ENCODE results near the gene GIT2. TPM values are rescaled to one million over a fixed set of nuclear protein-coding genes. Genes with fewer than 3 reads are reported as not detected.
"Not testable (repeated sequence)": the region's sequence is repeated elsewhere in the genome, so short reads cannot be mapped to it uniquely, and the experiment has no call there.

GIT2 gene
- total and polyA plus RNA-seq, 2 experiments from 2014 or later, result 21.5 to 22.4 TPM

DNA sequence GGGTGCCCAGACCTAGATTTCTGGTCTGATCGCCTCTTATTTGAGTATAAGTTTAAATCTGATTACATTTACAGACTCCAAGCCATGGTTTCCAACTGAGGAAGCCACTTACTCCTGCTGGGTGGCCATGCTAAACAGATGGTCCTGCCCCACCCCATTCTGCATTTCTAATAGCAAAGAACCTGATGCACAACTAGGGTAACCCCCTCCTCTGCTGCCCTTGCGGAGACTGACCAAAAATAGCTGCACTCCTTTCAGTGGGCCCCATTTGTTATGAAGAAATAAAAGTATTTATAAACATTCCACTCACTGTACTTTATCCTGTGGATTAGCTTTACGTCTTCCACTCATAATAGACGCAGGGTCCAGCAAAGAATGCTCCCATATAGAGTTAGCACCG is 6.8 kb downstream of the GIT2 start:
- TF ChIP-seq EZH2 (IDR thresholded peaks at IDR 0.05; ENCODE audit: borderline replicate concordance), result no peak
- TF ChIP-seq CTCF (IDR thresholded peaks at IDR 0.05; ENCODE audit: poor library complexity), result no peak
- TF ChIP-seq EZH2phosphoT487 (IDR thresholded peaks at IDR 0.05; ENCODE audit: low read depth, severe bottlenecking, unreplicated experiment), result no peak
- H3K9me3 ChIP-seq (ENCODE audit: low read depth), result no peaks in the 10 kb centered on the region
- no peak overlapping the region for H2AFZ ChIP-seq
- no peaks in the 10 kb centered on the region for H3K27me3 ChIP-seq
- peak overlapping the region; percentile 7 for H3K27ac ChIP-seq
- peaks cover 3% of the 10 kb centered on the region for H4K20me1 ChIP-seq (ENCODE audit: insufficient read depth, poor library complexity, severe bottlenecking)
- H3K9me2 ChIP-seq (replicated peaks; ENCODE audit: insufficient read depth), result no peaks in the 10 kb centered on the region
- 67% methylated on average over 5 of the region's 5 CpGs for WGBS (ENCODE audit: low lambda C conversion rate, missing lambda C conversion rate)
- H3K79me2 ChIP-seq, result peaks cover 33% of the 10 kb centered on the region
- no peak overlapping the region for H3K4me3 ChIP-seq
- peaks cover 14% of the 10 kb centered on the region for H3K4me1 ChIP-seq (ENCODE audit: insufficient read depth)
- H3K36me3 ChIP-seq (replicated peaks; ENCODE audit: insufficient read depth, low read depth), result no peaks in the 10 kb centered on the region
- H3K4me2 ChIP-seq, result peak overlapping the region; percentile 31
- no peak for DNase-seq (ENCODE audit: low spot score)

GRCh38 chr12:109988903-109989302 is 7.3 kb downstream of the GIT2 start:
- Histone ChIP-seq H3K27me3 (no peaks in the 10 kb centered on the region), H2AFZ (no peak overlapping the region), H3K4me3 (no peak overlapping the region), H3K4me2 (peak overlapping the region; percentile 31), H4K20me1 (ENCODE audit: insufficient read depth, poor library complexity, severe bottlenecking) (no peaks in the 10 kb centered on the region), H3K4me1 (ENCODE audit: insufficient read depth) (peaks cover 9% of the 10 kb centered on the region), H3K9me3 (ENCODE audit: low read depth) (no peaks in the 10 kb centered on the region), H3K9me2 (replicated peaks; ENCODE audit: insufficient read depth) (no peaks in the 10 kb centered on the region), H3K36me3 (replicated peaks; ENCODE audit: insufficient read depth, low read depth) (no peaks in the 10 kb centered on the region), H3K27ac (peak overlapping the region; percentile 7), H3K79me2 (peaks cover 28% of the 10 kb centered on the region)
- TF ChIP-seq EZH2phosphoT487 (IDR thresholded peaks at IDR 0.05; ENCODE audit: low read depth, severe bottlenecking, unreplicated experiment), result no peak
- no peak for TF ChIP-seq CTCF (IDR thresholded peaks at IDR 0.05; ENCODE audit: poor library complexity)
- no peak for TF ChIP-seq EZH2 (IDR thresholded peaks at IDR 0.05; ENCODE audit: borderline replicate concordance)
- WGBS (ENCODE audit: low lambda C conversion rate, missing lambda C conversion rate), result 87% methylated on average over 8 of the region's 8 CpGs
- DNase-seq (ENCODE audit: low spot score), result no peak

DNA sequence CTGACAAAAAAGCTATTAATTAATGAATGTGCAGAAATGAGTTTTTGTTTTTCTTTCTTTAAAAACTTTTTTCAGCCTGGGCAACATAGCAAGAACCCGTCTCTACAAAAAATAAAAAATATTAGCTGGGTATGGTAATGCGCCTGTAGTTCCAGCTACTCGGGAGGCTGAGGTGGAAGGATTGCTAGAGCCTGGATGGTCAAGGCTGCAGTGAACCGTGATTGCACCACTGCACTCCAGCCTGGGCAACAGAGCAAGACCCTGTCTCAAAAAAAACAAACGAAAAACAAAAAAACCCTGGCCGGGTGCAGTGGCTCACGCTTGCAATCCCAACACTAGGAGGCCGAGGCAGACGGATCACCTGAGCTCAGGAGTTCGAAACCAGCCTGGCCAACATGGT is 7.9 kb downstream of the GIT2 start:
- TF ChIP-seq EZH2phosphoT487 (IDR thresholded peaks at IDR 0.05; ENCODE audit: low read depth, severe bottlenecking, unreplicated experiment) (no peak), EZH2 (IDR thresholded peaks at IDR 0.05; ENCODE audit: borderline replicate concordance) (no peak), CTCF (IDR thresholded peaks at IDR 0.05; ENCODE audit: poor library complexity) (no peak)
- H3K4me3 ChIP-seq, result no peak overlapping the region
- H3K4me1 ChIP-seq (ENCODE audit: insufficient read depth), result peaks cover 7% of the 10 kb centered on the region
- peaks cover 22% of the 10 kb centered on the region for H3K79me2 ChIP-seq
- 97% methylated on average over 10 of the region's 10 CpGs for WGBS (ENCODE audit: low lambda C conversion rate, missing lambda C conversion rate)
- H3K27ac ChIP-seq, result no peak overlapping the region
- no peaks in the 10 kb centered on the region for H4K20me1 ChIP-seq (ENCODE audit: insufficient read depth, poor library complexity, severe bottlenecking)
- H2AFZ ChIP-seq, result no peak overlapping the region
- DNase-seq (ENCODE audit: low spot score), result no peak
- no peaks in the 10 kb centered on the region for H3K9me2 ChIP-seq (replicated peaks; ENCODE audit: insufficient read depth)
- H3K9me3 ChIP-seq (ENCODE audit: low read depth), result no peaks in the 10 kb centered on the region
- H3K27me3 ChIP-seq, result no peaks in the 10 kb centered on the region
- H3K4me2 ChIP-seq, result no peak overlapping the region
- H3K36me3 ChIP-seq (replicated peaks; ENCODE audit: insufficient read depth, low read depth), result no peaks in the 10 kb centered on the region

DNA sequence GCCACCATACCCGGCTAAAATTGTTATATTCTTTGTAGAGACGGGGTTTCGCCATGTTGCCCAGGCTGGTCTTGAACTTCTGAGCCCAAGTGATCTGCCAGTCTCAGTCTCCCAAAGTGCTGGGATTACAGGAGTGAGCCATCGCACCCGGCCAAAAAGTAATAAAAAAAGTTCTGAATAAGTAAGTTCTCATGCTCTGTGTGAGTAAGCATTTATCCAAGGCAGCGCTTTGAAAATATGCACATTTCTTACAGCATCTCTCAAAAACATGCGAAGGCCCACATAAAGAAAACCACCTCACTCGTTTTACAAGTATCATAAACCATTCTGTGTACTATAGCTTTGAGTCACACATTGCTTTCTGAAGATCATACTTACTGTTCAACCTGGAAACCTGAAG is 8.6 kb downstream of the GIT2 start:
- H3K9me2 ChIP-seq (replicated peaks; ENCODE audit: insufficient read depth), result no peaks in the 10 kb centered on the region
- no peaks in the 10 kb centered on the region for H3K27me3 ChIP-seq
- H3K36me3 ChIP-seq (replicated peaks; ENCODE audit: insufficient read depth, low read depth), result no peaks in the 10 kb centered on the region
- H3K4me2 ChIP-seq, result no peak overlapping the region
- H2AFZ ChIP-seq, result no peak overlapping the region
- H3K79me2 ChIP-seq, result peaks cover 15% of the 10 kb centered on the region
- no peaks in the 10 kb centered on the region for H4K20me1 ChIP-seq (ENCODE audit: insufficient read depth, poor library complexity, severe bottlenecking)
- H3K4me1 ChIP-seq (ENCODE audit: insufficient read depth), result peaks cover 7% of the 10 kb centered on the region
- H3K27ac ChIP-seq, result no peak overlapping the region
- TF ChIP-seq EZH2 (IDR thresholded peaks at IDR 0.05; ENCODE audit: borderline replicate concordance) (no peak), CTCF (IDR thresholded peaks at IDR 0.05; ENCODE audit: poor library complexity) (no peak), EZH2phosphoT487 (IDR thresholded peaks at IDR 0.05; ENCODE audit: low read depth, severe bottlenecking, unreplicated experiment) (no peak)
- H3K4me3 ChIP-seq, result no peak overlapping the region
- H3K9me3 ChIP-seq (ENCODE audit: low read depth), result no peaks in the 10 kb centered on the region
- WGBS (ENCODE audit: low lambda C conversion rate, missing lambda C conversion rate), result 93% methylated on average over 8 of the region's 8 CpGs
- DNase-seq (ENCODE audit: low spot score), result no peak

GRCh38 chr12:109986236-109986635 is 9.9 kb downstream of the GIT2 start:
- not testable (repeated sequence) for H3K27me3 ChIP-seq; H3K79me2 ChIP-seq; H3K9me2 ChIP-seq (replicated peaks; ENCODE audit: insufficient read depth); H3K27ac ChIP-seq; H3K4me1 ChIP-seq (ENCODE audit: insufficient read depth); H4K20me1 ChIP-seq (ENCODE audit: insufficient read depth, poor library complexity, severe bottlenecking); H2AFZ ChIP-seq; H3K36me3 ChIP-seq (replicated peaks; ENCODE audit: insufficient read depth, low read depth); H3K4me3 ChIP-seq; H3K9me3 ChIP-seq (ENCODE audit: low read depth); DNase-seq (ENCODE audit: low spot score); H3K4me2 ChIP-seq
- 97% methylated on average over 16 of the region's 16 CpGs for WGBS (ENCODE audit: low lambda C conversion rate, missing lambda C conversion rate)

Measured in hepatocyte (in vitro differentiated cells).